K562 (cell line): ENCODE data around the gene PPT2. TPM values are rescaled to one million over a fixed set of nuclear protein-coding genes. Genes with fewer than 3 reads are reported as not detected.

Source experiments
- CHD7 ChIP-seq: fragments of 200-600 bp; sonication (generic); IDR thresholded peaks from one replicate; pipeline ENCODE4 v1.6.1; 2012; ENCODE audit warnings: mild to moderate bottlenecking, low read depth, low read length, inconsistent platforms
- CREM ChIP-seq: IDR thresholded peaks from 2 replicates; pipeline ENCODE4 v1.6.1; 2014; ENCODE audit warnings: antibody characterized with exemption, low read depth
- ESRRA ChIP-seq: fragments of 450-650 bp; IDR thresholded peaks from 2 replicates; pipeline ENCODE4 v1.6.1; 2014; ENCODE audit warnings: low read depth, mild to moderate bottlenecking, moderate library complexity, borderline replicate concordance
- EWSR1 ChIP-seq: fragments of 450-650 bp; IDR thresholded peaks from 2 replicates; pipeline ENCODE4 v1.6.1; 2018; ENCODE audit warnings: borderline replicate concordance, mild to moderate bottlenecking, low read depth, moderate library complexity; ENCODE audit not compliant: partially characterized antibody
- HDGF ChIP-seq: fragments of 450-650 bp; IDR thresholded peaks from 2 replicates; pipeline ENCODE4 v1.6.1; 2016
- KLF10 ChIP-seq: fragments of 250-450 bp; sonication (Bioruptor Pico); IDR thresholded peaks from 2 replicates; pipeline ENCODE4 v1.6.1; 2021; ENCODE audit warnings: matching md5 sums
- MAX ChIP-seq: sonication (generic); formaldehyde crosslinking; IDR thresholded peaks from 2 replicates; pipeline ENCODE4 v1.9.0; 2022; ENCODE audit warnings: mild to moderate bottlenecking, missing genetic modification reagents
- NONO ChIP-seq, 2 experiments: fragments of 200-400 bp in 1 of 2; fragments of 450-650 bp in 1 of 2; formaldehyde crosslinking in 1 of 2; IDR thresholded peaks; 2 replicates each; pipeline ENCODE4 v1.6.1; 2017; ENCODE audit warnings: low read depth in 2 of 2, mild to moderate bottlenecking in 2 of 2, moderate library complexity in 2 of 2, low read length in 1 of 2
- NR2C1 ChIP-seq, 2 experiments: fragments of 450-650 bp; IDR thresholded peaks; 2 replicates each; pipeline ENCODE4 v1.6.1; 2017; ENCODE audit warnings: mild to moderate bottlenecking in 2 of 2, antibody characterized with exemption in 1 of 2, inconsistent platforms in 1 of 2, missing compliant biosample characterization in 1 of 2, missing genetic modification characterization in 1 of 2
- RBM25 ChIP-seq: fragments of 200-400 bp; formaldehyde crosslinking; IDR thresholded peaks from 2 replicates; pipeline ENCODE4 v1.6.1; 2018; ENCODE audit warnings: low read length, low read depth, moderate library complexity; ENCODE audit not compliant: severe bottlenecking
- RFX1 ChIP-seq: fragments of 450-650 bp; IDR thresholded peaks from 2 replicates; pipeline ENCODE4 v1.6.1; 2016; ENCODE audit warnings: mild to moderate bottlenecking, moderate library complexity
- SMARCE1 ChIP-seq: fragments of 450-650 bp; IDR thresholded peaks from 2 replicates; pipeline ENCODE4 v1.7.1; 2016; ENCODE audit warnings: mild to moderate bottlenecking
- ZNF57 ChIP-seq: fragments of 450-650 bp; formaldehyde crosslinking; IDR thresholded peaks from 2 replicates; pipeline ENCODE4 v1.4.0; 2020; ENCODE audit warnings: mild to moderate bottlenecking, moderate library complexity
- ZNF639 ChIP-seq, 2 experiments: fragments of 200-800 bp in 1 of 2; sonication (Bioruptor generic) in 1 of 2; sonication (generic) in 1 of 2; formaldehyde crosslinking in 1 of 2; IDR thresholded peaks in 1 of 2; conservative IDR thresholded peaks in 1 of 2; 2 replicates each; pipeline versions ENCODE4 v1.5.0 to v1.6.1; 2016 to 2020; ENCODE audit warnings: missing compliant biosample characterization in 1 of 2, missing genetic modification characterization in 1 of 2, missing genetic modification reagents in 1 of 2
- ZNF764 ChIP-seq: fragments of 250-450 bp; sonication (Bioruptor Pico); IDR thresholded peaks from 2 replicates; pipeline ENCODE4 v1.4.0; 2020; ENCODE audit warnings: low read depth, mild to moderate bottlenecking, moderate library complexity
- polyA plus RNA-seq, 8 experiments: library from polyadenylated mRNA; depleted of rRNA in 4 of 8; stranded (reverse) in 5 of 8; unstranded in 3 of 8; fragments of >200 nt; fragmentation: Nextera tagmentation in 2 of 8; fragmentation: Illumina TruSeq in 1 of 8; extraction: Ambion mirVana in 2 of 8; extraction: Trizol in 1 of 8; gene quantifications; 2 replicates each; pipeline versions ENCODE4 v1.2.1 to v1.2.3, GENCODE V29; 2011 to 2014; ENCODE audit warnings: inconsistent platforms in 1 of 8, missing spikeins in 1 of 8
- total RNA-seq, 7 experiments: library from RNA; depleted of rRNA in 6 of 7; stranded (reverse); fragments of >200 nt in 6 of 7; fragmentation: Illumina TruSeq in 2 of 7; extraction: Trizol in 2 of 7; gene quantifications; 2 replicates each; pipeline versions ENCODE4 v1.2.1 to v1.2.3, GENCODE V29; 2011 to 2021; ENCODE audit warnings: low replicate concordance in 1 of 7

The PPT2 gene
- total and polyA plus RNA-seq, 9 of the 15 experiments (the other 6 are each of a cell fraction or from before 2014, with no cell fraction given) = 27.4 to 98.8 (median 69.9) TPM

GRCh38 chr6:32154514-32155161, 697 bp downstream of the PPT2 start (continued):
- TF ChIP-seq CHD7 = no peak
- no peak for TF ChIP-seq RBM25
- TF ChIP-seq EWSR1 = no peak
- no peak for TF ChIP-seq ZNF57
- TF ChIP-seq KLF10 (CRISPR knock-in tag) = no peak
- TF ChIP-seq NR2C1 (IDR thresholded peaks at IDR 0.05) = no peak
- no peak for TF ChIP-seq NR2C1 (tag; IDR thresholded peaks at IDR 0.05)
- no peak for TF ChIP-seq CREM
- no peak for TF ChIP-seq RFX1
- TF ChIP-seq ZNF639 (CRISPR knock-in tag; conservative IDR thresholded peaks at IDR 0.05 in 1 of 2, IDR thresholded peaks at IDR 0.05 in 1 of 2) = 0 out of 4 replicates have a peak, but pooled peaks of 1 of the 2 experiments have one; percentile 53
- TF ChIP-seq HDGF = 0 out of 2 replicates have a peak, but pooled peaks have one; percentile 42
- peak in 1 of 2 experiments; percentile 89; a peak in 2 of 4 replicates for TF ChIP-seq NONO (IDR thresholded peaks at IDR 0.05; ENCODE audit: low read depth in 2 of 2, low read length in 1 of 2)
- peak; percentile 29 for TF ChIP-seq ESRRA
- no peak for TF ChIP-seq ZNF764 (CRISPR knock-in tag)
- TF ChIP-seq SMARCE1 = no peak; the same call in 1 of the 2 replicates
- peak; percentile 90 for TF ChIP-seq MAX
